ENCODE measurements around the gene ALDH3B2. TPM values are rescaled to one million over a fixed set of nuclear protein-coding genes. Genes with fewer than 3 reads are reported as not detected.

The ALDH3B2 gene
- total RNA-seq, 1 donor, result not detected

GRCh38 chr11:67613960-67614715 is 60.3 kb downstream of the ALDH3B2 start:
- peak; percentile 32 for DNase-seq (ENCODE audit: low read depth)
- TF ChIP-seq, protein P1, sequence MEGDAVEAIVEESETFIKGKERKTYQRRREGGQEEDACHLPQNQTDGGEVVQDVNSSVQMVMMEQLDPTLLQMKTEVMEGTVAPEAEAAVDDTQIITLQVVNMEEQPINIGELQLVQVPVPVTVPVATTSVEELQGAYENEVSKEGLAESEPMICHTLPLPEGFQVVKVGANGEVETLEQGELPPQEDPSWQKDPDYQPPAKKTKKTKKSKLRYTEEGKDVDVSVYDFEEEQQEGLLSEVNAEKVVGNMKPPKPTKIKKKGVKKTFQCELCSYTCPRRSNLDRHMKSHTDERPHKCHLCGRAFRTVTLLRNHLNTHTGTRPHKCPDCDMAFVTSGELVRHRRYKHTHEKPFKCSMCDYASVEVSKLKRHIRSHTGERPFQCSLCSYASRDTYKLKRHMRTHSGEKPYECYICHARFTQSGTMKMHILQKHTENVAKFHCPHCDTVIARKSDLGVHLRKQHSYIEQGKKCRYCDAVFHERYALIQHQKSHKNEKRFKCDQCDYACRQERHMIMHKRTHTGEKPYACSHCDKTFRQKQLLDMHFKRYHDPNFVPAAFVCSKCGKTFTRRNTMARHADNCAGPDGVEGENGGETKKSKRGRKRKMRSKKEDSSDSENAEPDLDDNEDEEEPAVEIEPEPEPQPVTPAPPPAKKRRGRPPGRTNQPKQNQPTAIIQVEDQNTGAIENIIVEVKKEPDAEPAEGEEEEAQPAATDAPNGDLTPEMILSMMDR (IDR thresholded peaks at IDR 0.05; ENCODE audit: insufficient read depth, low read depth, low read length), result peak; percentile 73

DNA sequence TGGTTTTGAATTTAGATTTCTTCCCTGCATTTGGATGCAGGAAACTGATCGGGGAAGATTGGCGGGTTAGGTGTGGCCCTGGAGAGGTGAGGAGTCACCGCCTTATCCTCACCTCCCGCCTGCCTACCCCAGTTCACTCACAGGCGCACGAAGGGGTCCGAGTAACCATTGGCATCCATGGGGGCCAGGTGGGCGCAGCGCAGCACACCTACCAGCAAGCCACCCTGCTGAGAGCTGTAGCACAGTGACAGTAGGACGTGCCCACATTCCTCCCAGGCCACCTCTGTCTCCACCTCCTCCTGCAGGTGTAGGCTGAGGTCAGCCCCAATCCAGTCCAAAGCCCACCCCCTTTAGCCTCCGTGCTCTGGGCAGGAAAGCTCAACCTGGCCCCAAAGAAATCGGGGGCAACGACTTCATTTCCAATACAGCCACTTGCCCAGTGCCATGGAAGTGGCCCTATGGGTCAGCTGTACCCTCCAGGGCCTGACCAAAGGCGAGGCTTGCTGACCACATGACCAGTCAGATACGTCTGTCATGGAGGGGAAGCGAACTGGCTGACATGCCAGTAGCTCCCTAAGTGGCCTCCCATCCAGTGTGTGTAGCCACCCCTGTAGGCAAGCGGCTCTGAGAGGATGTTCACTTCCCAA is 61.0 kb downstream of the ALDH3B2 start:
- no peak for DNase-seq (ENCODE audit: low read depth)
- no peak overlapping the region for H3K4me3 ChIP-seq (ENCODE audit: low read depth, low read length)
- TF ChIP-seq, protein P1 (IDR thresholded peaks at IDR 0.05; ENCODE audit: insufficient read depth, low read depth, low read length), result no peak

More at GRCh38 chr11:67613960-67614715, 60.3 kb downstream of the ALDH3B2 start:
- peak overlapping the region; percentile 48 for H3K4me3 ChIP-seq (ENCODE audit: low read depth, low read length)

DNA sequence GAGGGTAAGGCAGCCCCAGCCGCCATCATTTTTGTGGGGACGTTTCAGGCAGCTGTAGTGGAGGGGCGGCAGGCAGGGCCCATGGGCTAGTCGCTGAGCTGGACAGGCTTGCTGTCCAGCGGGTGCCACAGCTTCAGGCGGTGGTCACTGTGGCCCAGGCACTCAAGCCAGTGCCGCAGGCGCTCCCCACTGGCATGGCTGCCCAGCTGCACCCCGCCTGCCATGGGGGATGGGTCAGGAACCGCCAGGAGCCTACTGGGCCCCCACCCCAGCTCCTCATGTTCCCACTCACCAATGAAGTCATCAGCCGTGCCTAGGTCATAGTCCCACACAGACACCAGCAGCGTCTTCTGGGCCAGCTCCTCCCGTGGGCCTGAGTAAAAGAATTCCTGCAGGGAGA is 61.7 kb downstream of the ALDH3B2 start:
- TF ChIP-seq, protein P1 (IDR thresholded peaks at IDR 0.05; ENCODE audit: insufficient read depth, low read depth, low read length), result no peak
- DNase-seq (ENCODE audit: low read depth), result no peak
- H3K4me3 ChIP-seq (ENCODE audit: low read depth, low read length), result no peak overlapping the region

Small RNAs within 50 kb of the gene (small RNA-seq; reads per million reads assigned to genes)
- 0.75 reads per million for gene RPL37P2

Other genes with a start within 250 kb of the ALDH3B2 start
- 42.3 and 47.0 TPM in 2 replicates for gene RPS6KB2, start 246.1 kb downstream of the ALDH3B2 start, total RNA-seq
- gene PTPRCAP, start 236.9 kb downstream of the ALDH3B2 start, total RNA-seq, result 0.32 TPM in 1 of 2 replicates, not detected in the other
- gene CORO1B, start 231.1 kb downstream of the ALDH3B2 start, total RNA-seq, result 85.5 and 102 TPM in 2 replicates
- gene GPR152, start 221.9 kb downstream of the ALDH3B2 start, total RNA-seq, result not detected in 2 replicates
- not detected in 2 replicates for gene CABP4, start 219.3 kb downstream of the ALDH3B2 start, total RNA-seq
- 18.4 and 18.6 TPM in 2 replicates for gene TMEM134, start 205.4 kb downstream of the ALDH3B2 start, total RNA-seq
- 42.7 and 55.1 TPM in 2 replicates for gene AIP, start 191.6 kb downstream of the ALDH3B2 start, total RNA-seq
- gene PITPNM1, start 169.3 kb downstream of the ALDH3B2 start, total RNA-seq, result 21.9 and 22.9 TPM in 2 replicates
- gene CDK2AP2, start 166.5 kb downstream of the ALDH3B2 start, total RNA-seq, result 13.5 and 16.8 TPM in 2 replicates
- not detected in 2 replicates for gene CABP2, start 151.2 kb downstream of the ALDH3B2 start, total RNA-seq
- 495 and 721 TPM in 2 replicates for gene GSTP1, start 90.8 kb downstream of the ALDH3B2 start, total RNA-seq
- gene NDUFV1, start 67.7 kb downstream of the ALDH3B2 start, total RNA-seq, result 140 and 178 TPM in 2 replicates
- gene NUDT8, start 44.7 kb downstream of the ALDH3B2 start, total RNA-seq, result 4.7 and 5.8 TPM in 2 replicates
- not detected in 2 replicates for gene TBX10, start 34.9 kb downstream of the ALDH3B2 start, total RNA-seq
- not detected in 2 replicates for gene ACY3, start 23.9 kb downstream of the ALDH3B2 start, total RNA-seq